CD4-positive, alpha-beta memory T cell (primary cell): ENCODE measurements around the gene PHLDA3. TPM values are rescaled to one million over a fixed set of nuclear protein-coding genes. Genes with fewer than 3 reads are reported as not detected.

Source experiments
- CTCF ChIA-PET: fragments of 350-600 bp; sonication (Branson Sonifier 250); formaldehyde crosslinking; loops from one replicate; lab custom pipeline; 2021; ENCODE audit warnings: inconsistent platforms; ENCODE audit not compliant: partially characterized antibody; lab: Charles Lee
- POLR2A ChIA-PET: fragments of 350-600 bp; sonication (Branson Sonifier 250); formaldehyde crosslinking; loops from one replicate; lab custom pipeline; 2021; ENCODE audit not compliant: partially characterized antibody; lab: Charles Lee
- DNase-seq, 5 donors: peaks; one replicate each; pipeline versions ENCODE4 v3.0.0 to v3.0.0-alpha.2; 2020 to 2022; ENCODE audit warnings: mixed read lengths in 1 of 5
- H3K27ac ChIP-seq: one replicate; pipeline ENCODE4 v1.7.0; 2013; ENCODE audit warnings: low read depth, low read length
- H3K27me3 ChIP-seq: 2 replicates; pipeline ENCODE4 v1.7.0; 2013; ENCODE audit warnings: mild to moderate bottlenecking, low read length, moderate library complexity; ENCODE audit not compliant: insufficient read depth
- H3K36me3 ChIP-seq: 2 replicates; pipeline ENCODE4 v1.7.0; 2013; ENCODE audit warnings: mild to moderate bottlenecking, low read length, moderate library complexity; ENCODE audit not compliant: insufficient read depth
- H3K4me1 ChIP-seq: 2 replicates; pipeline ENCODE4 v1.7.0; 2013; ENCODE audit warnings: mild to moderate bottlenecking, low read length, moderate library complexity; ENCODE audit not compliant: insufficient read depth
- H3K4me3 ChIP-seq, 2 donors: one replicate each; pipeline ENCODE4 v1.7.0; 2013; ENCODE audit warnings: low read length in 2 of 2, mild to moderate bottlenecking in 1 of 2
- H3K9me3 ChIP-seq, 2 donors: one replicate each; pipeline ENCODE4 v1.7.0; 2013; ENCODE audit warnings: low read length in 2 of 2, control low read depth in 1 of 2; ENCODE audit not compliant: control insufficient read depth in 1 of 2
- H3K27ac Mint-ChIP-seq, 7 donors: one replicate each; pipeline ENCODE4 v1.8.0; 2020 to 2021; ENCODE audit warnings: mixed read lengths in 7 of 7, mild to moderate bottlenecking in 6 of 7, inconsistent platforms in 3 of 7, moderate library complexity in 3 of 7
- H3K27me3 Mint-ChIP-seq, 2 donors: one replicate each; pipeline ENCODE4 v1.8.0; 2020 to 2021; ENCODE audit warnings: mixed read lengths in 2 of 2
- H3K36me3 Mint-ChIP-seq, 2 donors: one replicate each; pipeline ENCODE4 v1.8.0; 2020 to 2021; ENCODE audit warnings: mixed read lengths in 2 of 2, inconsistent platforms in 1 of 2, mild to moderate bottlenecking in 1 of 2
- H3K4me1 Mint-ChIP-seq, 4 donors: one replicate each; pipeline ENCODE4 v1.8.0; 2020 to 2021; ENCODE audit warnings: mixed read lengths in 4 of 4, mild to moderate bottlenecking in 1 of 4
- H3K4me3 Mint-ChIP-seq, 8 donors: one replicate each; pipeline ENCODE4 v1.8.0; 2020 to 2021; ENCODE audit warnings: mixed read lengths in 8 of 8, mild to moderate bottlenecking in 7 of 8, moderate library complexity in 6 of 8, inconsistent platforms in 3 of 8
- H3K9me3 Mint-ChIP-seq, 8 donors: one replicate each; pipeline ENCODE4 v1.8.0; 2020 to 2021; ENCODE audit warnings: mixed read lengths in 8 of 8, mild to moderate bottlenecking in 5 of 8, inconsistent platforms in 3 of 8, moderate library complexity in 1 of 8
- intact Hi-C: fragments of 100-400 bp; cut with micrococcal nuclease; formaldehyde crosslinking; loops from one replicate; pipeline ENCODE4 v1.15.1; 2023
- polyA plus RNA-seq, 2 donors: library from polyadenylated mRNA; unstranded; fragments of 300-500 nt; fragmentation: Illumina TruSeq; gene quantifications; one replicate each; pipeline ENCODE4 v1.2.3, GENCODE V29; 2021
- total RNA-seq, 2 experiments: library from RNA; stranded (reverse); gene quantifications; one replicate each; pipeline ENCODE4 v1.2.3, GENCODE V29; 2021

The PHLDA3 gene
- total and polyA plus RNA-seq, 4 experiments from 2014 or later, result 0.30 to 7.8 (median 4.0) TPM

GRCh38 chr1:201424146-201424545 is 44.8 kb downstream of the PHLDA3 start:
- H3K36me3 Mint-ChIP-seq, result no peaks in the 10 kb centered on the region
- ChIA-PET POLR2A (no interaction called here), CTCF (no interaction called here)
- Histone ChIP-seq H3K9me3 (no peaks in the 10 kb centered on the region), H3K4me3 (no peak overlapping the region), H3K27ac (no peak overlapping the region), H3K36me3 (no peaks in the 10 kb centered on the region), H3K4me1 (no peaks in the 10 kb centered on the region), H3K27me3 (no peaks in the 10 kb centered on the region)
- H3K4me3 Mint-ChIP-seq, result no peak overlapping the region
- H3K27ac Mint-ChIP-seq, result no peak overlapping the region
- no peak for DNase-seq
- H3K4me1 Mint-ChIP-seq, result no peaks in the 10 kb centered on the region
- no peaks in the 10 kb centered on the region for H3K9me3 Mint-ChIP-seq
- intact Hi-C loops, result no loop called here
- peaks cover 3 to 5% of the 10 kb centered on the region in 2 donors for H3K27me3 Mint-ChIP-seq

GRCh38 chr1:201423655-201424054 is 45.3 kb downstream of the PHLDA3 start:
- H3K4me3 ChIP-seq, result no peak overlapping the region
- Mint-ChIP-seq H3K4me3 (no peak overlapping the region), H3K9me3 (no peaks in the 10 kb centered on the region), H3K4me1 (no peaks in the 10 kb centered on the region), H3K27me3 (peaks cover 3 to 5% of the 10 kb centered on the region in 2 donors), H3K36me3 (no peaks in the 10 kb centered on the region), H3K27ac (no peak overlapping the region)
- no peaks in the 10 kb centered on the region for H3K36me3 ChIP-seq
- POLR2A ChIA-PET, result no interaction called here
- no peaks in the 10 kb centered on the region for H3K9me3 ChIP-seq
- DNase-seq, result no peak
- CTCF ChIA-PET, result interaction anchor here (1.0 kb wide), 1 partner anchor 13 kb away, joined by 3 read pairs; no protein-coding TSS in a partner anchor
- H3K27me3 ChIP-seq, result no peaks in the 10 kb centered on the region
- no peak overlapping the region for H3K27ac ChIP-seq
- no peaks in the 10 kb centered on the region for H3K4me1 ChIP-seq
- intact Hi-C loops, result no loop called here

- Mint-ChIP-seq H3K4me3 (no peak overlapping the region), H3K4me1 (no peaks in the 10 kb centered on the region), H3K27ac (no peak overlapping the region), H3K36me3 (no peaks in the 10 kb centered on the region), H3K27me3 (peaks cover 3 to 6% of the 10 kb centered on the region in 2 donors), H3K9me3 (no peaks in the 10 kb centered on the region)
- ChIA-PET POLR2A (interaction anchor here (0.7 kb wide), 1 partner anchor 100 kb away, joined by 3 read pairs; no protein-coding TSS in a partner anchor), CTCF (interaction anchor here (1.0 kb wide), 1 partner anchor 12 kb away, joined by 3 read pairs; no protein-coding TSS in a partner anchor)
- intact Hi-C loops, result no loop called here
- H3K27me3 ChIP-seq, result no peaks in the 10 kb centered on the region
- no peak overlapping the region for H3K27ac ChIP-seq
- no peaks in the 10 kb centered on the region for H3K4me1 ChIP-seq
- H3K4me3 ChIP-seq, result no peak overlapping the region
- H3K36me3 ChIP-seq, result no peaks in the 10 kb centered on the region
- H3K9me3 ChIP-seq, result no peaks in the 10 kb centered on the region
- no peak for DNase-seq
Measured at GRCh38 chr1:201422436-201423030, 46.5 kb downstream of the PHLDA3 start.

- no peaks in the 10 kb centered on the region for H3K36me3 Mint-ChIP-seq
- peak overlapping the region in 1 of 8 donors; percentile 32 for H3K4me3 Mint-ChIP-seq
- Histone ChIP-seq H3K4me1 (no peaks in the 10 kb centered on the region), H3K27ac (no peak overlapping the region), H3K4me3 (no peak overlapping the region), H3K36me3 (no peaks in the 10 kb centered on the region), H3K27me3 (no peaks in the 10 kb centered on the region), H3K9me3 (no peaks in the 10 kb centered on the region)
- H3K27me3 Mint-ChIP-seq, result peaks cover 6 to 7% of the 10 kb centered on the region in 2 donors
- intact Hi-C loops, result no loop called here
- no peak for DNase-seq
- peak overlapping the region in 1 of 7 donors; percentile 47 for H3K27ac Mint-ChIP-seq
- ChIA-PET CTCF (no interaction called here), POLR2A (interaction anchor here (0.7 kb wide), 1 partner anchor 99 kb away, joined by 3 read pairs; no protein-coding TSS in a partner anchor)
- no peaks in the 10 kb centered on the region for H3K9me3 Mint-ChIP-seq
- H3K4me1 Mint-ChIP-seq, result no peaks in the 10 kb centered on the region
Measured at GRCh38 chr1:201422026-201422425, 47.0 kb downstream of the PHLDA3 start.

- H3K36me3 ChIP-seq, result no peaks in the 10 kb centered on the region
- Mint-ChIP-seq H3K27me3 (peaks cover 8 to 9% of the 10 kb centered on the region in 2 donors), H3K4me3 (no peak overlapping the region), H3K27ac (no peak overlapping the region), H3K9me3 (no peaks in the 10 kb centered on the region), H3K36me3 (no peaks in the 10 kb centered on the region), H3K4me1 (no peaks in the 10 kb centered on the region)
- intact Hi-C loops, result no loop called here
- DNase-seq, result no peak
- ChIA-PET POLR2A (no interaction called here), CTCF (interaction anchor here (1.3 kb wide), 1 partner anchor 11 kb away, joined by 3 read pairs; no protein-coding TSS in a partner anchor)
- no peak overlapping the region for H3K4me3 ChIP-seq
- H3K4me1 ChIP-seq, result no peaks in the 10 kb centered on the region
- H3K27me3 ChIP-seq, result no peaks in the 10 kb centered on the region
- H3K9me3 ChIP-seq, result no peaks in the 10 kb centered on the region
- H3K27ac ChIP-seq, result no peak overlapping the region
Measured at GRCh38 chr1:201421041-201421440, 47.9 kb downstream of the PHLDA3 start.

- intact Hi-C loops, result no loop called here
- no peak overlapping the region for H3K27ac ChIP-seq
- no peaks in the 10 kb centered on the region for H3K9me3 ChIP-seq
- no peak overlapping the region for H3K27ac Mint-ChIP-seq
- H3K4me3 ChIP-seq, result no peak overlapping the region
- no peak overlapping the region for H3K4me3 Mint-ChIP-seq
- no peaks in the 10 kb centered on the region for H3K36me3 Mint-ChIP-seq
- no peaks in the 10 kb centered on the region for H3K9me3 Mint-ChIP-seq
- H3K36me3 ChIP-seq, result no peaks in the 10 kb centered on the region
- no peak for DNase-seq
- ChIA-PET CTCF (interaction anchor here (1.3 kb wide), 1 partner anchor 10 kb away, joined by 3 read pairs; no protein-coding TSS in a partner anchor), POLR2A (no interaction called here)
- peaks cover 8 to 9% of the 10 kb centered on the region in 2 donors for H3K27me3 Mint-ChIP-seq
- H3K27me3 ChIP-seq, result no peaks in the 10 kb centered on the region
- H3K4me1 Mint-ChIP-seq, result no peaks in the 10 kb centered on the region
- no peaks in the 10 kb centered on the region for H3K4me1 ChIP-seq
Measured at GRCh38 chr1:201420608-201421002, 48.4 kb downstream of the PHLDA3 start.

- Mint-ChIP-seq H3K9me3 (no peaks in the 10 kb centered on the region), H3K4me3 (no peak overlapping the region), H3K4me1 (no peaks in the 10 kb centered on the region), H3K36me3 (no peaks in the 10 kb centered on the region), H3K27me3 (peaks cover 9 to 10% of the 10 kb centered on the region in 2 donors), H3K27ac (no peak overlapping the region)
- H3K36me3 ChIP-seq, result no peaks in the 10 kb centered on the region
- no peaks in the 10 kb centered on the region for H3K27me3 ChIP-seq
- no peaks in the 10 kb centered on the region for H3K9me3 ChIP-seq
- ChIA-PET CTCF (interaction anchor here (1.1 to 1.3 kb wide), 2 partner anchors 9 to 14 kb away, joined by 3 read pairs; no protein-coding TSS in a partner anchor), POLR2A (no interaction called here)
- intact Hi-C loops, result no loop called here
- no peak for DNase-seq
- H3K27ac ChIP-seq, result no peak overlapping the region
- H3K4me3 ChIP-seq, result no peak overlapping the region
- H3K4me1 ChIP-seq, result no peaks in the 10 kb centered on the region
Measured at GRCh38 chr1:201419746-201420607, 49.0 kb downstream of the PHLDA3 start.
